HepG2 (cell line): ENCODE measurements around the gene DCDC1. TPM values are rescaled to one million over a fixed set of nuclear protein-coding genes. Genes with fewer than 3 reads are reported as not detected.

Experiments
- ATAC-seq: fragments of 200-7000 bp; cut with Tn5 transposase; 3 replicates; pipeline ENCODE4 v1.9.1; 2020; ENCODE audit warnings: mild to moderate bottlenecking, moderate library complexity
- BruUV-seq: library from RNA; stranded (reverse); fragments of 400-500 nt; replicated peaks from 2 replicates; lab custom pipeline; 2021; lab: Mats Ljungman, UMichigan
- CTCF ChIA-PET: fragments of 300-600 bp; formaldehyde crosslinking; extraction: SDS; loops from one replicate; lab custom pipeline; 2021; ENCODE audit warnings: low total read pairs, inconsistent platforms, low intra/inter-chr PET ratio; lab: Yijun Ruan, JAX
- POLR2A ChIA-PET: fragments of 350-600 bp; sonication (Branson Sonifier 250); formaldehyde crosslinking; loops from one replicate; lab custom pipeline; 2020; ENCODE audit warnings: antibody characterized with exemption, inconsistent platforms; lab: Yijun Ruan, JAX
- DNase-seq: peaks from one replicate; pipeline ENCODE4 v3.0.0-alpha.2; 2015; ENCODE audit warnings: low spot score
- FAIRE-seq: peaks from 3 replicates; lab custom pipeline; 2011; peaks lifted over from hg19 to GRCh38; lab: Jason Lieb, UNC
- H2AFZ ChIP-seq: one replicate; pipeline ENCODE4 v1.6.1; 2011; ENCODE audit warnings: low read length, inconsistent platforms
- H3K27ac ChIP-seq: fragments of 300-600 bp; 3 replicates; pipeline ENCODE4 v1.8.0; 2011; ENCODE audit warnings: mixed run types, mild to moderate bottlenecking, mixed read lengths, low read length, inconsistent platforms; ENCODE audit not compliant: insufficient read depth; ENCODE audit errors: extremely low read length
- H3K27me3 ChIP-seq, 2 experiments: fragments of 200-600 bp in 1 of 2; 2 replicates in 1 of 2; 3 replicates in 1 of 2; pipeline versions ENCODE4 v1.6.0 to v1.8.0; 2011; ENCODE audit warnings: low read length in 2 of 2, mild to moderate bottlenecking in 2 of 2, moderate library complexity in 2 of 2, inconsistent platforms in 1 of 2; ENCODE audit not compliant: insufficient read depth in 2 of 2, control insufficient read depth in 1 of 2
- H3K36me3 ChIP-seq, 2 experiments: fragments of 200-600 bp in 1 of 2; replicated peaks in 1 of 2; 2 replicates in 1 of 2; 3 replicates in 1 of 2; pipeline versions ENCODE4 v1.5.1 to v1.8.0; 2011; ENCODE audit warnings: low read length in 2 of 2, inconsistent platforms in 1 of 2; ENCODE audit not compliant: insufficient read depth in 2 of 2, control insufficient read depth in 1 of 2
- H3K4me1 ChIP-seq: 2 replicates; pipeline ENCODE4 v1.5.1; 2012; ENCODE audit warnings: low read length, inconsistent platforms; ENCODE audit not compliant: insufficient read depth
- H3K4me2 ChIP-seq: 2 replicates; pipeline ENCODE4 v1.6.0; 2011; ENCODE audit warnings: low read depth, low read length, inconsistent platforms
- H3K4me3 ChIP-seq, 3 experiments: fragments of 200-600 bp in 1 of 3; sonication (generic), shearing (Covaris generic) in 1 of 3; replicated peaks in 1 of 3; 2 replicates each; pipeline ENCODE4 v1.5.1; 2011 to 2016; ENCODE audit warnings: low read length in 3 of 3, inconsistent platforms in 2 of 3, low read depth in 2 of 3, mild to moderate bottlenecking in 2 of 3, control low read depth in 1 of 3, mixed read lengths in 1 of 3; ENCODE audit not compliant: insufficient read depth in 1 of 3
- H3K79me2 ChIP-seq: one replicate; pipeline ENCODE4 v1.6.1; 2011; ENCODE audit warnings: low read length, inconsistent platforms; ENCODE audit not compliant: insufficient read depth
- H3K9ac ChIP-seq: 2 replicates; pipeline ENCODE4 v1.6.0; 2011; ENCODE audit warnings: mild to moderate bottlenecking, low read depth, low read length, inconsistent platforms; ENCODE audit not compliant: insufficient read depth
- H3K9me3 ChIP-seq: 2 replicates; pipeline ENCODE4 v1.5.1; 2012; ENCODE audit warnings: mild to moderate bottlenecking, low read length
- H4K20me1 ChIP-seq: 2 replicates; pipeline ENCODE4 v1.6.0; 2011; ENCODE audit warnings: inconsistent platforms, mild to moderate bottlenecking, low read length, moderate library complexity; ENCODE audit not compliant: insufficient read depth
- AHR ChIP-seq: IDR thresholded peaks from 2 replicates; pipeline ENCODE4 v1.6.1; 2018; ENCODE audit warnings: missing genetic modification reagents, missing compliant biosample characterization
- ARHGAP35 ChIP-seq: sonication (generic); formaldehyde crosslinking; IDR thresholded peaks from 2 replicates; pipeline ENCODE4 v1.9.0; 2022; ENCODE audit warnings: mild to moderate bottlenecking, inconsistent platforms, moderate library complexity, missing genetic modification reagents, borderline replicate concordance
- ATM ChIP-seq: fragments of 450-650 bp; IDR thresholded peaks from 2 replicates; pipeline ENCODE4 v1.7.1; 2017; ENCODE audit warnings: mild to moderate bottlenecking, borderline replicate concordance
- CERS6 ChIP-seq: sonication (generic); formaldehyde crosslinking; IDR thresholded peaks from 2 replicates; pipeline ENCODE4 v1.5.0; 2020; ENCODE audit warnings: missing genetic modification reagents
- MBNL3 ChIP-seq: fragments of 250-450 bp; sonication (Bioruptor Pico); conservative IDR thresholded peaks from 2 replicates; pipeline ENCODE4 v1.8.0; 2022; ENCODE audit warnings: mild to moderate bottlenecking, inconsistent platforms
- MTA3 ChIP-seq: sonication (generic); formaldehyde crosslinking; IDR thresholded peaks from 2 replicates; pipeline ENCODE4 v1.4.0; 2020; ENCODE audit warnings: missing genetic modification reagents
- NCOA1 ChIP-seq: sonication (generic); formaldehyde crosslinking; IDR thresholded peaks from 2 replicates; pipeline ENCODE4 v1.9.0; 2021; ENCODE audit warnings: missing genetic modification reagents
- NFRKB ChIP-seq: fragments of 450-650 bp; IDR thresholded peaks from 2 replicates; pipeline ENCODE4 v1.6.1; 2017
- SRY ChIP-seq: sonication (generic); formaldehyde crosslinking; IDR thresholded peaks from 2 replicates; pipeline ENCODE4 v1.8.0; 2022; ENCODE audit warnings: mild to moderate bottlenecking, missing genetic modification reagents
- TRIM22 ChIP-seq: fragments of 450-650 bp; IDR thresholded peaks from 2 replicates; pipeline ENCODE4 v1.6.1; 2017
- ZFP91 ChIP-seq: sonication (generic); formaldehyde crosslinking; IDR thresholded peaks from 2 replicates; pipeline ENCODE4 v1.9.0; 2022; ENCODE audit warnings: missing genetic modification reagents, mild to moderate bottlenecking, borderline replicate concordance
- ZIK1 ChIP-seq: sonication (generic); formaldehyde crosslinking; IDR thresholded peaks from 2 replicates; pipeline ENCODE4 v1.5.0; 2020; ENCODE audit warnings: mild to moderate bottlenecking, low read depth, missing genetic modification reagents, borderline replicate concordance
- ZNF160 ChIP-seq: sonication (generic); formaldehyde crosslinking; IDR thresholded peaks from 2 replicates; pipeline ENCODE4 v1.8.0; 2022; ENCODE audit warnings: mild to moderate bottlenecking, inconsistent platforms, missing genetic modification reagents
- ZNF335 ChIP-seq: sonication (generic); formaldehyde crosslinking; IDR thresholded peaks from 2 replicates; pipeline ENCODE4 v1.4.0; 2020; ENCODE audit warnings: missing genetic modification reagents
- ZNF784 ChIP-seq: sonication (generic); formaldehyde crosslinking; IDR thresholded peaks from 2 replicates; pipeline ENCODE4 v1.5.1; 2020; ENCODE audit warnings: missing genetic modification reagents, mild to moderate bottlenecking, borderline replicate concordance
- WGBS: methylation state at CpG from one replicate; pipeline ENCODE4 v1.1.6; 2017; ENCODE audit warnings: low lambda C conversion rate; 5-methylcytosine and 5-hydroxymethylcytosine counted together
- in situ Hi-C: cut with HindIII; loops from 2 replicates; pipeline ENCODE4 v1.10.0; 2017; ENCODE audit warnings: low pct_unique_long_range_greater_than_20kb; ENCODE audit not compliant: extremely low pct_ligation_motif_present
- intact Hi-C: fragments of 100-400 bp; cut with micrococcal nuclease; formaldehyde crosslinking; loops from one replicate; pipeline ENCODE4 v1.10.0; 2022; ENCODE audit not compliant: unreplicated experiment
- polyA plus RNA-seq, 8 experiments: library from polyadenylated mRNA; depleted of rRNA in 3 of 8; stranded (reverse) in 7 of 8; unstranded in 1 of 8; fragments of >200 nt; fragmentation: Illumina TruSeq in 4 of 8; extraction: Trizol in 4 of 8; gene quantifications; 2 replicates each; pipeline versions ENCODE4 v1.2.1 to v1.2.3, GENCODE V29; 2011 to 2016; ENCODE audit warnings: low read depth in 4 of 8, missing spikeins in 1 of 8, mixed read lengths in 1 of 8; ENCODE audit not compliant: insufficient read depth in 1 of 8
- total RNA-seq, 5 experiments: library from RNA; depleted of rRNA; stranded (reverse); fragments of >200 nt; fragmentation: Illumina TruSeq; extraction: Trizol; gene quantifications; 2 replicates each; pipeline ENCODE4 v1.2.3, GENCODE V29; 2016; ENCODE audit warnings: low read depth in 1 of 5

The DCDC1 gene
- total and polyA plus RNA-seq, 2 of the 13 experiments (the other 11 are each of a cell fraction or from before 2014, with no cell fraction given): 0.12 to 0.27 TPM

GRCh38 chr11:31173926-31174680 is 195.4 kb downstream of the DCDC1 start:
- Histone ChIP-seq H3K27me3 (no peaks in the 10 kb centered on the region), H3K9me3 (peaks cover 24% of the 10 kb centered on the region), H3K27ac (no peak overlapping the region), H3K4me1 (no peaks in the 10 kb centered on the region), H3K36me3 (no peaks in the 10 kb centered on the region), H3K4me2 (no peak overlapping the region), H3K4me3 (no peak overlapping the region), H3K79me2 (no peaks in the 10 kb centered on the region), H4K20me1 (no peaks in the 10 kb centered on the region), H2AFZ (no peak overlapping the region), H3K9ac (no peak overlapping the region)
- 2% methylated on average over 6 of the region's 8 CpGs for WGBS
- no peak for FAIRE-seq
- ChIA-PET CTCF (no interaction called here), POLR2A (no interaction called here)
- intact Hi-C loops (no loop called here), in situ Hi-C loops (no loop called here)
- no peak for ATAC-seq
- TF ChIP-seq AHR (CRISPR knock-in tag): no peak
- TF ChIP-seq ZFP91 (CRISPR knock-in tag): no peak
- TF ChIP-seq NFRKB: no peak
- TF ChIP-seq ZNF335 (CRISPR knock-in tag): no peak
- no peak for TF ChIP-seq NCOA1
- TF ChIP-seq MTA3 (CRISPR knock-in tag): no peak
- TF ChIP-seq CERS6: no peak
- no peak for TF ChIP-seq TRIM22
- TF ChIP-seq SRY (CRISPR knock-in tag): no peak
- TF ChIP-seq ZNF784 (CRISPR knock-in tag): no peak
- no peak for TF ChIP-seq ZNF160
- TF ChIP-seq ZIK1: no peak
- TF ChIP-seq ARHGAP35 (CRISPR knock-in tag): no peak
- no peak for TF ChIP-seq ATM
- TF ChIP-seq MBNL3: no peak
- DNase-seq: no peak
- no TSS peak for BruUV-seq
